IPS-18a (cell line): ENCODE results near the gene SURF2.

ENCODE experiments used
- H3K27ac ChIP-seq: one replicate; pipeline ENCODE4 v1.5.1; 2013; ENCODE audit warnings: low read length
- H3K27me3 ChIP-seq: one replicate; pipeline ENCODE4 v1.6.1; 2013; ENCODE audit warnings: mild to moderate bottlenecking, low read length; ENCODE audit not compliant: control insufficient read depth, insufficient read depth
- H3K36me3 ChIP-seq: one replicate; pipeline ENCODE4 v1.6.1; 2013; ENCODE audit warnings: low read depth, low read length; ENCODE audit not compliant: control insufficient read depth
- H3K4me1 ChIP-seq: one replicate; pipeline ENCODE4 v1.6.1; 2013; ENCODE audit warnings: low read depth, low read length; ENCODE audit not compliant: control insufficient read depth
- H3K4me3 ChIP-seq: one replicate; pipeline ENCODE4 v1.5.1; 2013; ENCODE audit warnings: low read length
- H3K9ac ChIP-seq: one replicate; pipeline ENCODE4 v1.6.1; 2013; ENCODE audit warnings: mild to moderate bottlenecking, low read length, moderate library complexity
- H3K9me3 ChIP-seq: one replicate; pipeline ENCODE4 v1.6.1; 2013; ENCODE audit warnings: low read depth, low read length; ENCODE audit not compliant: control insufficient read depth

The SURF2 gene

DNA sequence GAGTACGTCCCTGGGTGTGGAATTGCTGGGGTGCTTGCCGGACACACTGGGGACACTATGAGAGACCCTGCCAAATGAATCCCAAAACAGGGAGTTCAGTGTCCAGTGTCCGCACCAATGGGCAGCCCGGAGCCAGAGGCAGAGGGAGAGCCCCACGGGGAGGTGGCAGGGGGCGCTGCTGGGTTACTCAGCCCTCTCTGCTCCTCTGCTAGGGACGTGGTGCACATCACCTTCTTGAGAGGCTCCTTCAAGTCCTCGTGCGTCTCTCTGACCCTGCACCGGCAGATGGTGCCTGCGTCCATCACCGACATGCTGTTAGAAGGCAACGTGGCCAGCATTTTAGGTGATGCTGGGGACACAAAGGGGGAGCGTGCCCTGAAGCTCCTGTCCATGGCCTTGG lies 40.6 kb downstream of the SURF2 start:
- no peak overlapping the region for H3K9ac ChIP-seq
- H3K27me3 ChIP-seq = no peaks in the 10 kb centered on the region
- H3K9me3 ChIP-seq = no peaks in the 10 kb centered on the region
- no peak overlapping the region for H3K4me3 ChIP-seq
- no peaks in the 10 kb centered on the region for H3K36me3 ChIP-seq
- H3K4me1 ChIP-seq = no peaks in the 10 kb centered on the region
- H3K27ac ChIP-seq = no peak overlapping the region

DNA sequence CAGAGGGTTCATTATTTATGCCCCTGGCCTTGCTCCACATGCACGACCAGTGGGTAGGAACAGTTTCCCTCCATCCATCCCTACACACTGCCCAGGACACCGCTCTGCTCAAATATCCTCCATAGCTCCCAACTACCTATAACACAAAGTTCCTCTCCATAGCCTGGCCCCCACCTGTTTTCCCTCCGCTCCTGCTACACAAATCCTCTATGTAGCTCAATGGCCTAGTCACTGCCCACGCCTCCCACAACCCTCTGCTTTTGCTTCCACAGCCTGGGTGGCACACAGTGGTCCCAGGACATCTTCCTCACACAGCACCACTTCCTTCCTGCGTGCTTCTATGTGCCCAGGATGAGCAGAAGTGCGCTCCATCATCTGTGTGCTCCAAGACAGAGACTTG lies 41.0 kb downstream of the SURF2 start:
- H3K36me3 ChIP-seq = no peaks in the 10 kb centered on the region

DNA sequence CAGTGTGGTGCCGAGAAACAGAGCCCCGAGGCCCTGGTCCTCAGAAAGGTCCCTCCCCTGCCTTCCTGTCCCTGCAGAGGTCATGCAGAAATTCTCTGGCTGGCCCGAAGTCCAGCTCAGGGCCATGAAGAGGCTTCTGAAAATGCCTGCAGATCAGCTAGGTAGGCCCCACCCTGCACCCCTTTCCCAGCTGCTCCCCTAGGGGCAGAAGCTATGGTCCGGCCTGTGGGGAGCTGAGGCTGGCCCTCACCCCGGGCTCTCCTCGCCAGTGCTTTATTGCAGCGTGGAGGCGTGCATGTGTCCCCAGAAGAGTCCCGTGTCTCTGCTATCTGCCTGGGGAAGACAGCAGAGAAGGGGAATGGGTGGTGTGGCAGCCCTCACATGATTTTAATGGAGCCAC lies 41.5 kb downstream of the SURF2 start:
- H3K36me3 ChIP-seq = no peaks in the 10 kb centered on the region
- H3K9ac ChIP-seq = no peak overlapping the region
- no peaks in the 10 kb centered on the region for H3K9me3 ChIP-seq
- H3K4me1 ChIP-seq = no peaks in the 10 kb centered on the region
- no peak overlapping the region for H3K27ac ChIP-seq
- H3K27me3 ChIP-seq = no peaks in the 10 kb centered on the region
- no peak overlapping the region for H3K4me3 ChIP-seq

More for the DNA sequence above, 41.0 kb downstream of the SURF2 start:
- Histone ChIP-seq H3K27me3 (no peaks in the 10 kb centered on the region), H3K9me3 (no peaks in the 10 kb centered on the region), H3K27ac (no peak overlapping the region), H3K9ac (no peak overlapping the region), H3K4me1 (no peaks in the 10 kb centered on the region), H3K4me3 (no peak overlapping the region)

DNA sequence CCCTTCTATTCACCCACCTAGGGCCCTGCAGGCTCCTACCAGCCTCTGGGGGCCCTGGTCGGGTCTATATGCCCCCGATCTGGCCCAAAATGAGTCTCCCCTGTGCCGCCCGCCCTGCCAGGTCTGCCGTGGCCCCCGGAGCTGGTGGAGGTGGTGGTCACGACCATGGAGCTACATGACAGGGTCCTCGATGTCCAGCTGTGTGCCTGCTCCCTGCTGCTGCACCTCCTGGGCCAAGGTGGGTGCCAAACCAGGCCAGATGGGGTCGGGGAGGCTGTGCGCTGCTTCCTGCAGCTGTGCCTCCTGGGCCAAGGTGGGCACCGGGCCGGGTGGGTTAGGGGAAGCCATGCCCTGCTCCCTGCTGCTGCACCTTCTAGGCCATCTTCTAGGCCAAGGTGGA lies 43.9 kb downstream of the SURF2 start:
- no peaks in the 10 kb centered on the region for H3K27me3 ChIP-seq
- H3K9ac ChIP-seq = no peak overlapping the region
- H3K4me1 ChIP-seq = no peaks in the 10 kb centered on the region
- no peak overlapping the region for H3K27ac ChIP-seq
- H3K4me3 ChIP-seq = no peak overlapping the region
- peaks cover 4% of the 10 kb centered on the region for H3K36me3 ChIP-seq
- no peaks in the 10 kb centered on the region for H3K9me3 ChIP-seq

DNA sequence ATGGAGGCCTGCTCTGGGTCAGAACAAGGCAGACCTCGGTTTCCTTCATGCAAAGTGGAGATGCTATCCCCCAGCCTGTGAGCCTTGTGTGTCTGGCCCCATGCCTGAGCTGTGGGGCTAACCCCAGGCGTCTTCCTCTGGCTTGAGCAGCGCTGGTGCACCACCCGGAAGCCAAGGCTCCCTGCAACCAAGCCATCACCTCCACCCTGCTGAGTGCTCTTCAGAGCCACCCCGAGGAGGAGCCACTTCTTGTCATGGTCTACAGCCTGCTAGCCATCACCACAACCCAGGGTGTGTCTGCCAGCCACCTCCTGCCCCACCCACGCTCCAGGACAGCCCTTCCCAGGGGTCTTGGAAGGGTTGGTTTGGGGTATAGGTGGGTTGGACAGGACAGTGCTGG lies 45.2 kb downstream of the SURF2 start:
- no peak overlapping the region for H3K4me3 ChIP-seq
- H3K9ac ChIP-seq = no peak overlapping the region

DNA sequence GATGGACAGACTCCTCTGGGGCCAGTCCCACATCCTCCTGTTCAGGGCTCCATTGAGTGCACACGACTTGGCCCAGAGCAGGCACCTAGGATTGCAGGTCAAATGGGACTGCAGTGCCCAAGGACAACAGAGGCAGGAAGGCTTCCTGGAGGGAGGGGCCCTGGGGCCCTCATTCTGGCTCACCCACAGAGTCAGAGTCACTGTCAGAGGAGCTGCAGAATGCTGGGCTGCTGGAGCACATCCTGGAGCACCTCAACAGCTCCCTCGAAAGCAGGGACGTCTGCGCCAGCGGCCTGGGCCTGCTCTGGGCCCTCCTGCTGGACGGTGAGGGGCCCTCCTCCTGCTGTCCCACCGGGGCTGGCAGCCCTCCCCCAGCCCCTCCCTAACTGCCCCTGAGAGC lies 46.3 kb downstream of the SURF2 start:
- Histone ChIP-seq H3K9ac (no peak overlapping the region), H3K27ac (no peak overlapping the region), H3K4me1 (no peaks in the 10 kb centered on the region), H3K27me3 (no peaks in the 10 kb centered on the region), H3K9me3 (no peaks in the 10 kb centered on the region), H3K4me3 (no peak overlapping the region), H3K36me3 (peaks cover 19% of the 10 kb centered on the region)

More for the DNA sequence above, 45.2 kb downstream of the SURF2 start:
- H3K27me3 ChIP-seq = no peaks in the 10 kb centered on the region
- H3K27ac ChIP-seq = no peak overlapping the region
- H3K9me3 ChIP-seq = no peaks in the 10 kb centered on the region
- H3K36me3 ChIP-seq = peaks cover 15% of the 10 kb centered on the region
- no peaks in the 10 kb centered on the region for H3K4me1 ChIP-seq

DNA sequence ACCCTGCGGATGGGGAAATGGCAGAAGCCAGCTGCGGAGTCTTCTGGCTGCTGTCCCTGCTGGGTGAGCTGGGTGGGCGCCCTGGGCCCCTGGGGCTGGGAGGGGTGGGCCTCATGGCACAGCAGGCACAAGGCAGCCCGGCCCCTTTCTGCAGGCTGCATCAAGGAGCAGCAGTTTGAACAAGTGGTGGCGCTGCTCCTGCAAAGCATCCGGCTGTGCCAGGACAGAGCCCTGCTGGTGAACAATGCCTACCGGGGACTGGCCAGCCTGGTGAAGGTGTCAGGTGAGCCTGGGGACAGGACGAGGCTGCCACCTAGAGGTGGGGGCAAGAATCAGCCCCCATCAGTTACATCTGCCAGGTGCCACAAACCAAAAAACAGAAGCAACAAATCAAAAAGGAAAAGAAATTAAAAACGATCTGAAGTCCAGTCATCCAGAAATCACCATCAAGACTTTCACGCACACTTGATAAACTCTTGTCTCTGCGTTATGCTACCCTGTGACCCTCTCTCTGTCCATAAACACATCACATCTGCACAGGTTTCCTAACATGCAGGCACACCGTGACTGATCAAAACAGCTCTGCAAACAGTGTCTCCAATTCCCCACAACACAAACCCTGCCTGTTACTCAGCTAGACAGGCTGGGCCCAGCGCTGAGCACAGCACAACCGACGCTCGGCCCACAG lies 47.6 kb downstream of the SURF2 start:
- no peak overlapping the region for H3K27ac ChIP-seq
- no peaks in the 10 kb centered on the region for H3K4me1 ChIP-seq
- peaks cover 28% of the 10 kb centered on the region for H3K36me3 ChIP-seq
- no peak overlapping the region for H3K9ac ChIP-seq
- H3K4me3 ChIP-seq = no peak overlapping the region
- no peaks in the 10 kb centered on the region for H3K27me3 ChIP-seq
- H3K9me3 ChIP-seq = no peaks in the 10 kb centered on the region

DNA sequence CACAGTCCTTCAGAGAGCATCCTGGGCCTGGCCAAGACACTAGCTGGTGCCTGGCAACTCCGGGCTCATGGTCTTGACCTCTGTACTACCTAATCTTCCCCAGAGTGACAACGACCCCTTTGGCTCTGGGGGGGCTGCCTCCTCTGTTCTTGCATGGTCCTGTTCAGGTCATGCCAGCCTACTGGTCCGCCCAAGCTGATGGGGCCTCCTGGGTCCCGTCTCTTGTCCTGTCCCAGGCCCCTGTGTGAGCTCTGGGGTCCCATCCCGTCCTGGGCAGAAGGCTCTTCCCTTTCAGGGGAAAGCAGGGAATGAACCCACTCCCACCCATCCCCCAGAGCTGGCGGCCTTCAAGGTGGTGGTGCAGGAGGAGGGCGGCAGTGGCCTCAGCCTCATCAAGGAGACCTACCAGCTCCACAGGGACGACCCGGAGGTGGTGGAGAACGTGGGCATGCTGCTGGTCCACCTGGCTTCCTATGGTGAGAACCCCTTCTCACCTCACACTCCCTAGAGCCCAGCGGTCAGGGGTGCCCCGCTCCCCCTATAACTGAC lies 48.2 kb downstream of the SURF2 start:
- Histone ChIP-seq H3K9ac (no peak overlapping the region), H3K27me3 (no peaks in the 10 kb centered on the region), H3K4me1 (no peaks in the 10 kb centered on the region), H3K27ac (no peak overlapping the region), H3K36me3 (peaks cover 28% of the 10 kb centered on the region), H3K4me3 (no peak overlapping the region), H3K9me3 (no peaks in the 10 kb centered on the region)

DNA sequence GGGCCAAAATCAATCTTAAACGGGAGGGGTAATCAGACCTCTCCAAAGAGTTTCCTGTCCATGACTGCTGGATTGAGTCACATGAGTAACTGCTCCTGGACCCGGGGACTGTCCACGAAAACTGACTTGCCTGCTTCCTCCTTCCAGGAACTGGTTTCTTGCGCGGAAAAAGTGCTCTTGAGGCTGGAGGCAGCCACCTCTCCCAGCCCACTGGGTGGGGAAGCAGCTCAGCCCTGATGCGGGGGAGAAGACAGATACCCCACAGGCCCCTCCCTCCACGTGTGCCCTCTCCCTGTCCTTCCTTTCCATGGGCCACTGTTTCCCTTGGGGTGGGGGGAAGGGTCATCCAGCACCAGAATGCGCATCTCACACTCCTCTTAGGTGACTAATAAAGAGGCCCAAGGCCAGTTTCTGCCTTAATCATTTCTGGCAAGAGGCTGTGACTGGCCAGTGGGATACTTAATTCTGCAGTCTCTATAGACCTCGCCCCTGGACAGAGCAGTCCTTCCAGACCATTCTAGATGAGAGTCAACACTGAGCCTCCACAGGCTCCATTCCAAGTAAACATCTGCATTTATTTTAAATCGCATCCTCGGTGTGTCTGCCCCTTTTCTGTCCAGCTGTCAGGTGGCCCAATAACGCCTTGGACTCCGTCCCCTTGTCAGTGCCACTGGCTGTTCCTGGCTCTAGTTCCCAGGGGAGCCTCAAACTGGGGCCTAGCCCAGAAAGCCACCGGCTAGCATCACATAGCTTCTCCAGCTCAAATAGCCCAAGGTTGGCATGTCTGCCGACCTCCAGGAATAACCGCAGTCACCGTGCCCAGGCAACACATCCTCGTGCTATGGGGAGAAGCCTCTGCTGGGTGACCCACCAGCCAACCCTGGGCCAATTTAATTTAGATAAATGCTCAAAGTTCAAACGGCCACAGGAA lies 49.4 kb downstream of the SURF2 start:
- peaks cover 40% of the 10 kb centered on the region for H3K36me3 ChIP-seq

DNA sequence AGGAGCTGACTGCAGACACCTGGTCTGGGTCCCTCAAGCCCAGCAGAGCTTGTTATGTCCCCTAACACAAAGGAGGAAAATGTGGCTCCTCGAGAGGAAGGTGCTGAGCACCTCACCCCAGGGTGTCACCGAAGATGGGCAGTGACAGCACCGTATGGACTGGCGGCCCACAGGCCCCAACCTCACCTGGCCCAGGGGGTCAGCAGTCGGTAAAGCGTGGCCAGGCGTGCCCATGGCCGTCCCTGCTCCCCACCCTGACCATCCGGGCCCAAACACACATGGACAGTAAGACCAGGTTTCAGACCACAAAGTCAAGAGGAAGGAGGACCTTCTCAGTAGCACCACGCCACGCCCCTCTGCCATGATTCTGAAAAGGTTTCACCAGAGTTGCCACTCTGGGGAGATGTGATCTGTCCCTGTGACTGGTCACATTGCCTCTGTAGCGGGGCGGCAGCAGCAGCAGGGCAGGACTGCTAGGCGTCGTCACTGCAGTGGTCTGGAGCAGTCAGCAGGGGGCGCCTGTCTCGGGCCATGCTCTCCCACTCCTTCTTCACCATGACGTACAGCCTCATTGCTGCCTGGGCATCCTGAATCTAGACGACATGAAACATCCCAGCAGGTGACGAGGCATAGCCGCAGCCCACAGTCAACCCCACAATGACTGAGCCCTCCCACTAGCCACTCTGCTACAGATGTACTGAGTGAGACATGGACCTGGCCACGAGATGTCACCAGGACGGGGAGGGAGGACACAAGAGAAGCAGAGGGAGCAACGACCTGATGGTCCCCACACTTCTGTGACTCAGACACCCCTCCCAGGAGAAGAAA lies 50.3 kb downstream of the SURF2 start:
- Histone ChIP-seq H3K4me3 (no peak overlapping the region), H3K27ac (no peak overlapping the region), H3K9me3 (no peaks in the 10 kb centered on the region), H3K27me3 (no peaks in the 10 kb centered on the region), H3K4me1 (no peaks in the 10 kb centered on the region), H3K9ac (no peak overlapping the region), H3K36me3 (peaks cover 45% of the 10 kb centered on the region)

More for the DNA sequence above, 49.4 kb downstream of the SURF2 start:
- H3K9ac ChIP-seq = no peak overlapping the region
- no peak overlapping the region for H3K4me3 ChIP-seq
- H3K27me3 ChIP-seq = no peaks in the 10 kb centered on the region
- no peaks in the 10 kb centered on the region for H3K4me1 ChIP-seq
- no peak overlapping the region for H3K27ac ChIP-seq
- no peaks in the 10 kb centered on the region for H3K9me3 ChIP-seq

DNA sequence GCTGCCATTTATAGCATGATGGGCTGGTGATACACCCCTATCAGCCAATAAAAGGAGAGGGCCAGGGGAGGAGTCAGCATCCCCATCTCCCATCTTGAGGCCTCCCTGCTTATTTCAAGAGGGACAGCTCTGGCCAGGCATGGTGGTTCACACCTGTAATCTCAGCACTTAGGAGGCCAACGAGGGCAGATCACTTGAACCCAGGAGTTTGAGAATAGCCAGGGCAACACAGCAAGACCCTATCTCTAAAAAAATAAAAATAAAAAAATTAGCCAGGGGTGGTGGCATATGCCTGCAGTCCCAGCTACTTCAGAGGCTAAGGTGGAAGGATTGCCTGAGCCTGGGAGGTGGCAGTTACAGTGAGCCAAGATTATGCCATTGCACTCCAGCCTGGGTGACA lies 51.7 kb downstream of the SURF2 start:
- peaks cover 54% of the 10 kb centered on the region for H3K36me3 ChIP-seq
- no peaks in the 10 kb centered on the region for H3K27me3 ChIP-seq
- H3K9me3 ChIP-seq = no peaks in the 10 kb centered on the region
- H3K4me1 ChIP-seq = no peaks in the 10 kb centered on the region
- no peak overlapping the region for H3K9ac ChIP-seq
- no peak overlapping the region for H3K4me3 ChIP-seq
- H3K27ac ChIP-seq = no peak overlapping the region
